ENCODE measurements around the gene TBC1D23.

The TBC1D23 gene

GRCh38 chr3:100358413-100358812, 97.6 kb downstream of the TBC1D23 start:
- DNase-seq = no peak

DNA sequence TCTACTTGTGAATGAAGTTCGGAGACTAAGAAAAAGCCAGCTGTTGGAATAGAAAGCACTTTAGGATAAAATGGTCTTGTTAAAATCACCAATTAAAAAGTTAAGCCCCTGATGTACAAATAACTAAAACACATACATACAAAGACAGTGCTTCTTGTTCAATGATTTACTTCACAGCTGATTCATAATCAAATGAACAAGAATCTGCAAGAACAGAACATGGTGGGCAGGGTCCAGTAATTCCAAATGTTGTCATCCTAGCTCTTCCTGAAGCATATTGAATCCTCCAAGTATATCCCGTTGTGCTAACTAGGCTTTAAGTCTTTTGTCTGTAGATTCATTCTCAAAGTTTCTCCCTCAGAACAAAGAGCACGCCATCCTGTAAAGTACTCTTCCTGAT, 98.2 kb downstream of the TBC1D23 start:
- no peak for DNase-seq

DNA sequence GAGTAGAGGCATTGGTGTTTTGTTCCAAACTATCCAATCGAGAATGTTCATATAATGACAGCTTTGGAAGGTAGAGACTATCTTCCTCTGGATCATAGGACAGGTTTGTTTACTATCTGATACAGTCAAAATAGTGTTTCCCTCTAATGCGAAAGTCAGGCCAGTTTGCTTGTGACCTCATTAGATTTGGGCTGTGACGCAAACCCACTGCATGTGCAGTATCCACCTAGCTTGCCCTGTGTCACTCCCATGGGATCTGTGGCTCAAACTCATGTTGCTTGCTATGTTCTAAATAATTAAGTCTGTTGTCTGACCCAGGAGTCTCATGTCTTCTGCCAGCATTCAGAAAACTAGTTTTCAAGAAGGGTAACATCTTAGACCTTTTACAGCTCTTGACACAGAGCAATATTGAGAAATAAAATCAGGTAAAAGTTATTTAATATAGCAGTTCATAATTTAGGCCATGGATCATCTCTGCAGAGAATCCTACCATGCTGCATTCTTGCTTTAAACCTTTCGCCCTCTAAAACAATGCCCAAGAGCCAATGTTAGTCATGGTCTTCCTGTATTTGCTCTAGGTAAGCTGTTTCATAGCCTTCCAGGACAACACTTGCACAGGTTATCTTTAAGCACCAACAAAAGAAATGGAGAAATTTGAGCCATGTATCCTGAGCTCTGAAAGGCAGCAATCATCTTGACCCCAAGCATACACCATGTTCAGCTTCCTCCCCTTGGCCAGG, 100.1 kb downstream of the TBC1D23 start:
- DNase-seq = no peak

GRCh38 chr3:100361897-100362296, 101.1 kb downstream of the TBC1D23 start:
- no peak for DNase-seq

- no peak for DNase-seq
Measured at GRCh38 chr3:100364421-100364820, 103.6 kb downstream of the TBC1D23 start.

DNA sequence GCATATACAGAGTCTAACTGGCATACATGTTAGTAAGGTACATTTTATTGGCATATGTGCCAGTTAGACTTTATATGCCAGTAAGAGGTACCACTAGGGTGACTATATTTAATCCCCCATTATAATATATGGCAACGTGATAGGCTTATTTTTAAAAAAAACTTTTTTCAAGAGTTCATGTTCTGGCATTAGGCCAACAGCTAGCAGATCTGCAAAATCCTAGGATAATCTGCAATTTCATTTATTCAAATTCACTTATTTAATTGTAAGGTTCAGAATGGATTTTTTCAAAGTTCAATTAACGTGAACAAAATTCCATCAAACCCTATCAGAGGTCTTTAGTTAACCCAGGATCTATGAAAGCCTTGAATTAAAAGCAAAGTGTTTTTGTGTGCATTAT, 105.6 kb downstream of the TBC1D23 start:
- no peak for DNase-seq

DNA sequence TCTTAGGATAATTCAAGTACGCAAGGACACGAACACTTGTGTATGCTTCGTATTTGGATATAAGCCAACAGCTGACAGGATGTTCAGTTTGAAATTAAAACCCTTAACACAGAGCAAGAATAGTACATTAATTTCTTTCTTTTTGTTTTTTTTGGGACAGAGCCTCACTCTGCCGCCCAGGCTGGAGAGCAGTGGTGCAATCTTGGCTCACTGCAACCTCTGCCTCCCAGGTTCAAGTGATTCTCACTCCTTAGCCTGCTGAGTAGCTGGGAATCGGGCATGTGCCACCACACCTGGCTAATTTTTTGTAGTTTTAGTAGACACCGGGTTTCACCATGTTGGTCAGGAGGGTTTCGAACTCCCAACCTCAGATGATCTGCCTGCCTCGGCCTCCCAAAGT, 107.6 kb downstream of the TBC1D23 start:
- no peak for DNase-seq

GRCh38 chr3:100370756-100371155, 110.0 kb downstream of the TBC1D23 start:
- no peak for DNase-seq

DNA sequence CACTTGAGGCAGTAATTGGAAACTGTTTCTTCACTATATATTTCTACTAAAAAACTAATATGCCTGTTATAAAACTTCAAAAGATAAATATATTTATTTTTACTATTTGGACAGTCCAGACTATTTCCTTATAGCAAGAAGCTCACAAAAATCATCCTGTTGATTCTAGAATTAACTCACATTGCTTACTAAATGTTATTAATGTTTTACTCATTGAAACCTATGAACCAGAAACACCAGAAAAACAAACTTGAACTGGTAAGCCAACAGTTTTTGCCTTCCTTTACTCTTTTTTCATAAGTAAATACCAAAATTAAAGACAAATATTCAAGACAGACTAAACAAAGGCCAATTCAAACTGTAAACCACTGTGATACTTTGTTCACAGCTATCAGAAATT, 113.7 kb downstream of the TBC1D23 start:
- DNase-seq = no peak

All from DMS79 (cell line).